ENCODE measurements around the gene PSD2. TPM values are rescaled to one million over a fixed set of nuclear protein-coding genes. Genes with fewer than 3 reads are reported as not detected.

PSD2 gene
- total and polyA plus RNA-seq, 2 of the 13 experiments (the other 11 are each of a cell fraction or from before 2014, with no cell fraction given), result 0.07 TPM; not detected in 1

DNA sequence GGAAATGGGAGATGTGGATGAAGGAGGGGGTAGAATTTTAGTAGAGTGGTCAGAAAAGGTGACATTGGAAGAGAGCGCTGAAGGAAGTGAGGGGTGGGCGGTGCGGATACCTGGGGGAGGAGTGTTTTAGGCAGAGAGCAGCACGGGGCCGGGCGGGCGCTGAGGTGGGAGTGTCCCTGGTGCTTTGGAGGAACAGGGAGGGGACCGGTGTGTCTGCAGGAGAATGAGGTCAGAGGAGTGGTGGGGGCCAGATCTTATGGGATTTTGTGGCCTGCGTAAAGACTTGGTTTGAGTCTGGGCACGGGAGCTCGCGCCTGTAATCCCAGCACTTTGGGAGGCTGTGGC, 5.8 kb upstream of the PSD2 start:
- POLR2A ChIA-PET, result no interaction called here
- H2AFZ ChIP-seq (ENCODE audit: low read length), result no peak overlapping the region
- no peaks in the 10 kb centered on the region for H3K79me2 ChIP-seq (ENCODE audit: insufficient read depth, low read length)
- H3K4me3 ChIP-seq (replicated peaks in 1 of 3; ENCODE audit: insufficient read depth in 1 of 3, low read depth in 2 of 3, low read length in 3 of 3), result no peak overlapping the region
- H3K4me1 ChIP-seq (ENCODE audit: insufficient read depth, low read length), result peaks cover 14% of the 10 kb centered on the region
- H3K36me3 ChIP-seq (replicated peaks in 1 of 2; ENCODE audit: control insufficient read depth in 1 of 2, insufficient read depth in 2 of 2, low read length in 2 of 2), result no peaks in the 10 kb centered on the region
- in situ Hi-C loops (cut with HindIII; ENCODE audit: extremely low pct_ligation_motif_present, low pct_unique_long_range_greater_than_20kb), result loop anchor here (5.0 kb wide), 3 partner anchors 52 to 357 kb away; no protein-coding TSS in a partner anchor
- no peak for ATAC-seq
- H3K27me3 ChIP-seq (ENCODE audit: control insufficient read depth in 1 of 2, insufficient read depth in 2 of 2, low read length in 2 of 2), result peaks cover 4 to 44% of the 10 kb centered on the region in 2 experiments; a peak in 4 of 5 replicates
- FAIRE-seq, result no peak
- TF ChIP-seq TOPORS (CRISPR knock-in tag; IDR thresholded peaks at IDR 0.05) (no peak), AGO2 (optimal IDR thresholded peaks at IDR 0.05; ENCODE audit: low read depth, low read length) (no peak), NFIC (IDR thresholded peaks at IDR 0.05; ENCODE audit: low read length) (no peak), ZNF670 (CRISPR knock-in tag; IDR thresholded peaks at IDR 0.05; ENCODE audit: borderline replicate concordance) (no peak), MTA1 (CRISPR knock-in tag; IDR thresholded peaks at IDR 0.05; ENCODE audit: borderline replicate concordance) (no peak), ZNF644 (CRISPR knock-in tag; IDR thresholded peaks at IDR 0.05; ENCODE audit: low read depth) (no peak)
- TF ChIP-seq, protein P1, sequence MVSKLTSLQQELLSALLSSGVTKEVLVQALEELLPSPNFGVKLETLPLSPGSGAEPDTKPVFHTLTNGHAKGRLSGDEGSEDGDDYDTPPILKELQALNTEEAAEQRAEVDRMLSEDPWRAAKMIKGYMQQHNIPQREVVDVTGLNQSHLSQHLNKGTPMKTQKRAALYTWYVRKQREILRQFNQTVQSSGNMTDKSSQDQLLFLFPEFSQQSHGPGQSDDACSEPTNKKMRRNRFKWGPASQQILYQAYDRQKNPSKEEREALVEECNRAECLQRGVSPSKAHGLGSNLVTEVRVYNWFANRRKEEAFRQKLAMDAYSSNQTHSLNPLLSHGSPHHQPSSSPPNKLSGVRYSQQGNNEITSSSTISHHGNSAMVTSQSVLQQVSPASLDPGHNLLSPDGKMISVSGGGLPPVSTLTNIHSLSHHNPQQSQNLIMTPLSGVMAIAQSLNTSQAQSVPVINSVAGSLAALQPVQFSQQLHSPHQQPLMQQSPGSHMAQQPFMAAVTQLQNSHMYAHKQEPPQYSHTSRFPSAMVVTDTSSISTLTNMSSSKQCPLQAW (CRISPR knock-in tag; IDR thresholded peaks at IDR 0.05), result no peak
- TF ChIP-seq, protein P2, sequence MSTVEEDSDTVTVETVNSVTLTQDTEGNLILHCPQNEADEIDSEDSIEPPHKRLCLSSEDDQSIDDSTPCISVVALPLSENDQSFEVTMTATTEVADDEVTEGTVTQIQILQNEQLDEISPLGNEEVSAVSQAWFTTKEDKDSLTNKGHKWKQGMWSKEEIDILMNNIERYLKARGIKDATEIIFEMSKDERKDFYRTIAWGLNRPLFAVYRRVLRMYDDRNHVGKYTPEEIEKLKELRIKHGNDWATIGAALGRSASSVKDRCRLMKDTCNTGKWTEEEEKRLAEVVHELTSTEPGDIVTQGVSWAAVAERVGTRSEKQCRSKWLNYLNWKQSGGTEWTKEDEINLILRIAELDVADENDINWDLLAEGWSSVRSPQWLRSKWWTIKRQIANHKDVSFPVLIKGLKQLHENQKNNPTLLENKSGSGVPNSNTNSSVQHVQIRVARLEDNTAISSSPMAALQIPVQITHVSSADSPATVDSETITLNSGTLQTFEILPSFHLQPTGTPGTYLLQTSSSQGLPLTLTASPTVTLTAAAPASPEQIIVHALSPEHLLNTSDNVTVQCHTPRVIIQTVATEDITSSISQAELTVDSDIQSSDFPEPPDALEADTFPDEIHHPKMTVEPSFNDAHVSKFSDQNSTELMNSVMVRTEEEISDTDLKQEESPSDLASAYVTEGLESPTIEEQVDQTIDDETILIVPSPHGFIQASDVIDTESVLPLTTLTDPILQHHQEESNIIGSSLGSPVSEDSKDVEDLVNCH (CRISPR knock-in tag; IDR thresholded peaks at IDR 0.05), result no peak
- TF ChIP-seq, protein P3, sequence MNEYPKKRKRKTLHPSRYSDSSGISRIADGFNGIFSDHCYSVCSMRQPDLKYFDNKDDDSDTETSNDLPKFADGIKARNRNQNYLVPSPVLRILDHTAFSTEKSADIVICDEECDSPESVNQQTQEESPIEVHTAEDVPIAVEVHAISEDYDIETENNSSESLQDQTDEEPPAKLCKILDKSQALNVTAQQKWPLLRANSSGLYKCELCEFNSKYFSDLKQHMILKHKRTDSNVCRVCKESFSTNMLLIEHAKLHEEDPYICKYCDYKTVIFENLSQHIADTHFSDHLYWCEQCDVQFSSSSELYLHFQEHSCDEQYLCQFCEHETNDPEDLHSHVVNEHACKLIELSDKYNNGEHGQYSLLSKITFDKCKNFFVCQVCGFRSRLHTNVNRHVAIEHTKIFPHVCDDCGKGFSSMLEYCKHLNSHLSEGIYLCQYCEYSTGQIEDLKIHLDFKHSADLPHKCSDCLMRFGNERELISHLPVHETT (CRISPR knock-in tag; conservative IDR thresholded peaks at IDR 0.05), result no peak
- H3K9ac ChIP-seq (ENCODE audit: insufficient read depth, low read depth, low read length), result no peak overlapping the region
- H4K20me1 ChIP-seq (ENCODE audit: insufficient read depth, low read length), result no peaks in the 10 kb centered on the region
- no peak for DNase-seq (ENCODE audit: low spot score)
- CTCF ChIA-PET (ENCODE audit: low intra/inter-chr PET ratio, low total read pairs), result interaction anchor here (1.6 kb wide), 1 partner anchor 55 kb away, joined by 4 read pairs; no protein-coding TSS in a partner anchor
- whole genome bisulfite sequencing (ENCODE audit: low lambda C conversion rate), result 74% methylated on average over 12 of the region's 12 CpGs
- no peaks in the 10 kb centered on the region for H3K9me3 ChIP-seq (ENCODE audit: low read length)
- H3K4me2 ChIP-seq (ENCODE audit: low read depth, low read length), result no peak overlapping the region
- BruUV-seq (replicated peaks), result no TSS peak
- H3K27ac ChIP-seq (ENCODE audit: extremely low read length, insufficient read depth, low read length), result no peak overlapping the region
- intact Hi-C loops (cut with micrococcal nuclease; ENCODE audit: unreplicated experiment), result loop anchor here (5.0 kb wide), 1 partner anchor 367 kb away; no protein-coding TSS in a partner anchor

Data from HepG2 (cell line).